Brain pericyte (primary cell): ENCODE data around the gene ENTREP1.
"Not testable (repeated sequence)": the region's sequence is repeated elsewhere in the genome, so short reads cannot be mapped to it uniquely, and the experiment has no call there.

Experiments used
- DNase-seq: peaks from one replicate; pipeline ENCODE4 v3.0.0-alpha.2; 2012; ENCODE audit warnings: low read depth, low spot score

The ENTREP1 gene

GRCh38 chr9:69409936-69410335, 84.9 kb downstream of the ENTREP1 start:
- DNase-seq, result not testable (repeated sequence)

GRCh38 chr9:69411246-69411645, 86.2 kb downstream of the ENTREP1 start:
- no peak for DNase-seq

DNA sequence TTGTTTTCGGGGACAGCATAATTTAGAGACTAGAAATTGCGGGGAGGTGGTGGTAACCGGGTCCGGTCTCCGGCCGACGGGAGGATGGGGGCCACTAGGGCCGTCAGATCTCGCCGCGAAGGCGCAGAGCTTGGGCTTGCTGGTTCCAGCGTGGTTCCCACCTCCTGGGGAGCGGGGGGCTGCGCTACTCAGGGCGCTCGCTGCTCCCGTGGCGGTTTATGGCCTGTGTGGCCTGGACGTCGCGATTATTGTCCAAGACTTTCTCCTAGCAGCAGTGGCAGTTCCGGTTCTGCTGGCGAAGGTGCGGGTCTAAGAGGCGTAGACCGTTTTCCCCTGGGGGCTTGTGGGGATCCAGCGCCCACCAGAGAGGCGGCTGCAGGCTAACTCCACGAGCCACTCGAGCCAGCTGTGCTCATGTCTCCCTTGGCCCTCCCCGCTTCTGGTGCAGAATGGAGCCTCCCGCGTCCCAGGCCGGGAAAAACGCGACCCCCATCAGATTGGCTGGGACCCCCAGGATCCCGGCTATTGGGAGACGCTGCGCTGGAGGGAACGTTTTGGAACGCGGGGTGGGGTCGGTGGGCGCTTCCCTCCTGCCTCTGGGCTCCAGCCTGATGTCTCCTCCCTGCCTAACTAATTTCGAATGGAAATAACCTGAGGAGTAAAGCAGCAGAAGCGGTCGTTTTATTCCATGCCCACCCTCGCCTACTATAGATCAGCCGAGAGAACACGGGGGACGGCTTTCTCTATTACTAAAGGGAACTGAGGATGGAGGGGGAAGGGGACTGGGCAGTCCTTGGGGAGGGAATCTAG, 87.1 kb downstream of the ENTREP1 start:
- no peak for DNase-seq

GRCh38 chr9:69412741-69413150, 87.7 kb downstream of the ENTREP1 start:
- no peak for DNase-seq

DNA sequence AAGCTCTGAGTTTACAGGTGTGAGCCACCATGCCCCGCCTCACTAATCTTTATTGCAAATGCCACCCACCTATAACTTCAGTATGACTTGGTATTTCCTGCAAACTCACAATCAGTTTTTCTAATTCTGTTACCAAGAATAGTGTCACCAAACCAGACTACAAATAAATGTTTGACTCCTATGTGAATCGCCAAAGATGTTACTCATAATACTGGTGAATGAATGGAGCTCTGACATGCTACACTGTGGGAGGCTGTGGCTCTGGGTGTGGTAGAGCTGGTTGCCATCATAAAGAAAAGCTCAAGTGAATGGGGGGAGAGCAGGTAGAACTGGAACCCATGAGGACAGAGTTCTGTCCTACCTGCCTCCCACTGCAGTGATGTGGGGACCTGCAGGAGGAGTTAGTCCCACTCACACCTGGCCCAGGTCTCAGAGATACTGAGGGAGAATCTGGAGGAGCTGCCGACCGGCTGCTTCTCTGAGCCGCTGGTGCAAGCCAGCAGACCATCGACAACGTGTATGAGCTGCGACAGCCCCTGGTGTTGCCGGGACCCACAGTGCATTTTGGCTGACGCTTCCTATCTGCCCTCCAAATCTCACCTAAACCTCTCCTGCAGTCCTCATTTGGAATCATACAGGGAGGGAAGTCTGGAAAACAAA, 95.7 kb downstream of the ENTREP1 start:
- DNase-seq, result no peak

GRCh38 chr9:69421908-69422801, 97.1 kb downstream of the ENTREP1 start:
- DNase-seq, result no peak

DNA sequence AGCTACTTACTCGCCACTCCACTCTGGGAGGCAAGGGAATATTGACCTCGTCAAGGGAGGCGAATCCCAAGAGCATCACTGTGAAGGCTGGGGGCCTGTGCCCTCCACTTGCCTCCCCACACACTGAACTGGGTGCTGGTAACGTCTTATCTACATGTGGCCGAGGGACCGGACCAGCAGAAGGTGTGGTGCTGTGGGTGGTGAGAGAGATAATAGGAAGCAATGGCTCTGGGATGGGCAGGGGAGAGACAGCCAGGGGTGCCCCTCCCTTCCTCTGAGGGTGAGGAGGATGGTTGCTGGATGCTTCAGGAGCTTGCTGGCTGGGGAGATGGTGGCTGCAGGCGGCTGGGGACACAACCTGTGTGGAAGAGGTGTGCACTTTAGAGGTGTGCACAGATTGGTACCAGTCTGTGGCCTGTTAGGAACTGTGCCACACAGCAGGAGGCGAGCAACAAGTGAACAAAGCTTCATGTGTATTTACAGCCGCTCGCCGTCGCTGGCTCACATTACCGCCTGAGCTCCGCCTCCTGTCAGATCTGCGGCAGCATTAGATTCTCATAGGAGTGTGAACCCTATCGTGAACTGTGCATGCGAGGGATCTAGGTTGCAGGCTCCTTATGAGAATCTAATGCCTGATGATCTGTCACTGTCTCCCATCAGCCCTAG, 100.3 kb downstream of the ENTREP1 start:
- no peak for DNase-seq

DNA sequence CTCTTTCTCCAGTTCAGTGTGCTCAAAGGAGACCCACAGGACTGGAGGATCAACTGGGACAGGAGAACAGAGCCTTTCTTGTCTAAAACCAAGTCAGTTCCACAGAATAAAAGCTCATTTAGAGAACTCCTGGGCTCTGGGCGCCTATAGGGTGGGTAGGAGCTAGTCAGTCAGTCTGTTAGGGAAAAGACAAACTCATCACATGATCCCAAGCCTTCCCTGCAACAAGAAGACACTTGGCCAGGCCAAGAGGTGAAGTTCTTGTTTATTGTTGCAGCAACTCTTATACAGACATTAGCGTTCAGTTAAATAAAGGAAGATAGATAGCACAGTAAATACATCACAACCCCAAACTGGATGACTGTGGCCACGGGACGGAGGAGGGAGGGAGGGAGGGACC, 102.3 kb downstream of the ENTREP1 start:
- no peak for DNase-seq

- DNase-seq, result no peak
Measured at GRCh38 chr9:69428017-69428785, 103.2 kb downstream of the ENTREP1 start.

DNA sequence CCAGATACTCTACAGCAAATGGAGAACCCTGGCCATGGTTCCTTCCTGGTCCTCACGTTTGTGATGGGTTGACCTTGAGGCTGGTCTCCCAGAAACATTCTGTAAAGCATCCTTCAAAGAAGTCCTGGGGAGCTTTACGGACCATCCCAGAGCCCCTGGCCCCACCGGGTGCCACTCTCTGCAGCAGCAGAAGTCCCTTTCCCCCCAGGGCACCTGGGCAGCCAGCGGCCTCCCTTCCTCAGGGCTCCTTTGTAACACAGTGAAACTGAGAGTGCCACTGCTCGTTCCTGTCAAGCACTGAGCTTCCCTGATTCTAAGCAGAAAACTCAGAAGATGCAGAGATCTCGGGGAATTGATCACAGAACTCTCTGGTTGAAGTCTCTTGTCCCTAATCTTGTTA, 104.3 kb downstream of the ENTREP1 start:
- no peak for DNase-seq

- no peak for DNase-seq
Measured at GRCh38 chr9:69430206-69430605, 105.2 kb downstream of the ENTREP1 start.

GRCh38 chr9:69431203-69431602, 106.2 kb downstream of the ENTREP1 start:
- no peak for DNase-seq

DNA sequence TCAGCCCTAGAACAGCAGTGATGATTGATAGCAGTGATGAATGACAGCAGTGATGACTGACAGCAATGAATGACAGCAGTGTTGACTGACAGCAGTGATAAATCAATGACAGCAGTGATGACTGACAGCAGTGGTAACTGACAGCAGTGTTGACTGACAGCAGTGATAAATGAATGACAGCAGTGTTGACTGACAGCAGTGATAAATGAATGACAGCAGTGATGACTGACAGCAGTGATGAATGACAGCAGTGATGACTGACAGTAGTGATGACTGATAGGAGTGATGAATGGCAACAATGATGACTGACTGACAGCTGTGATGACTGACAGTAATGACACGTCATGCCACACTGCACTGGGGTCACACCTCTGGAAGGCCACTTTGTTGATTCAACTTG, 106.8 kb downstream of the ENTREP1 start:
- no peak for DNase-seq

GRCh38 chr9:69432623-69433022, 107.6 kb downstream of the ENTREP1 start:
- no peak for DNase-seq

GRCh38 chr9:69433392-69433791, 108.4 kb downstream of the ENTREP1 start:
- no peak for DNase-seq

DNA sequence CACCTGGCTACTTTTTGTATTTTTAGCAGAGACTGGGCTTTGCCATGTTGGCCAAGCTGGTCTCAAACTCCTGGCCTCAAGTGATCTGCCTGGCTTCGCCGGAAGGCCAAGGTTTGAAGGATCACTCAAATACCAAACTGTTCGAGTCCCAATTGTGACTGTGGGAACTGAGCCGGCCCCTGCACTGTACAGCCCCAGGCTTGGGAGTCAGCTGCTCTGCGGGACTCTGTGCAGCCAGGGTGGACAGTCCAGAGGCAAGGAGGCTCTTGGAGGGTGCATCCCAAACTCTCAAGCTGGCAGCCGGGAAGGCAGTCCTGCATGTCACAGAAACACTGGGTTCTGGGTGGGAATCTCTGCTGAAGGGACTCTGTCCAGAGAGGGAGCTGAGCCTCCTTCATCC, 109.0 kb downstream of the ENTREP1 start:
- no peak for DNase-seq

DNA sequence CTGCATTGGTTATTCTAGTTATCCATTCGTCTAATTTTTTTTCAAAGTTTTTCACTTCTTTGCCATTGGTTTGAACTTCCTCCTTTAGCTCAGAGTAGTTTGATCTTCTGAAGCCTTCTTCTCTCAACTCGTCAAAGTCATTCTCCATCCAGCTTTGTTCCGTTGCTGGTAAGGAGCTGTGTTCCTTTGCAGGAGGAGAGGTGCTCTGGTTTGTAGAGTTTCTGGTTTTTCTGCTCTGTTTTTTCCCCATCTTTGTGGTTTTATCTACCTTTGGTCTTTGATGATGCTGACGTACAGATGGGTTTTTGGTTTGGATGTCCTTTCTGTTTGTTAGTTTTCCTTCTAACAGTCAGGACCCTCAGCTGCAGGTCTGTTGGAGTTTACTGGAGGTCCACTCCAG, 114.6 kb downstream of the ENTREP1 start:
- not testable (repeated sequence) for DNase-seq

DNA sequence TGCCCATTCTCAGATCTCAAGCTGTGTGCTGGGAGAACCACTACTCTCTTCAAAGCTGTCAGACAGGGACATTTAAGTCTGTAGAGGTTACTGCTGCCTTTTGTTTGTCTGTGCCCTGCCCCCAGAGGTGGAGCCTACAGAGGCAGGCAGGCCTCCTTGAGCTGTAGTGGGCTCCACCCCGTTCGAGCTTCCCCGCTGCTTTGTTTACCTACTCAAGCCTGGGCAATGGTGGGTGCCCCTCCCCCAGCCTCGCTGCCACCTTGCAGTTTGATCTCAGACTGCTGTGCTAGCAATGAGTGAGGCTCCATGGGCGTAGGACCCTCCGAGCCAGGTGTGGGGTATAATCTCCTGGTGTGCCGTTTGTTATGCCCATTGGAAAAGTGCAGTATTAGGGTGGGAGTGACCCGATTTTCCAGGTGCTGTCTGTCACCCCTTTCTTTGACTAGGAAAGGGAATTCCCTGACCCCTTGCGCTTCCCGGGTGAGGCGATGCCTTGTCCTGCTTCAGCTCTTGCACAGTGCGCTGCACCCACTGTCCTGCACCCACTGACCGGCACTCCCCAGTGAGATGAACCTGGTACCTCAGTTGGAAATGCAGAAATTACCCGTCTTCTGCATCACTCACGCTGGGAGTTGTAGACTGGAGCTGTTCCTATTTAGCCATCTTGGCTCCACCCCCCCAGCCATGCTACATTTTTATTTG, 115.4 kb downstream of the ENTREP1 start:
- not testable (repeated sequence) for DNase-seq
